Loucy (cell line): ENCODE measurements around the gene DOCK6.

Source experiments
- H2AFZ ChIP-seq: fragments of 200-600 bp; sonication (generic); 2 replicates; pipeline ENCODE4 v1.6.0; 2016; ENCODE audit warnings: antibody characterized with exemption, mild to moderate bottlenecking, low read length, moderate library complexity
- H3F3A ChIP-seq: fragments of 200-600 bp; 2 replicates; pipeline ENCODE4 v1.6.0; 2016; ENCODE audit warnings: antibody characterized with exemption, low read depth, mild to moderate bottlenecking
- H3K27me3 ChIP-seq: fragments of 200-600 bp; sonication (generic); 2 replicates; pipeline ENCODE4 v1.6.1; 2014; ENCODE audit warnings: low read length, mild to moderate bottlenecking; ENCODE audit not compliant: insufficient read depth, poor library complexity, severe bottlenecking
- H3K36me3 ChIP-seq: fragments of 200-600 bp; sonication (generic); 2 replicates; pipeline ENCODE4 v1.6.1; 2016; ENCODE audit warnings: low read length; ENCODE audit not compliant: insufficient read depth
- H3K4me1 ChIP-seq: fragments of 200-600 bp; sonication (generic); 2 replicates; pipeline ENCODE4 v1.5.1; 2014; ENCODE audit warnings: low read length, mild to moderate bottlenecking; ENCODE audit not compliant: insufficient read depth, poor library complexity, severe bottlenecking
- H3K4me2 ChIP-seq: fragments of 200-600 bp; sonication (generic); 2 replicates; pipeline ENCODE4 v1.6.0; 2014; ENCODE audit warnings: antibody characterized with exemption, low read length, low read depth, mild to moderate bottlenecking; ENCODE audit not compliant: poor library complexity, severe bottlenecking
- H3K4me3 ChIP-seq: fragments of 200-600 bp; sonication (generic); 2 replicates; pipeline ENCODE4 v1.5.1; 2014; ENCODE audit warnings: low read length, mild to moderate bottlenecking, mixed read lengths; ENCODE audit not compliant: poor library complexity, severe bottlenecking
- H3K79me2 ChIP-seq: fragments of 200-600 bp; sonication (generic); 2 replicates; pipeline ENCODE4 v1.6.1; 2014; ENCODE audit warnings: low read length; ENCODE audit not compliant: insufficient read depth
- H3K9ac ChIP-seq: fragments of 200-600 bp; sonication (generic); 2 replicates; pipeline ENCODE4 v1.6.0; 2014; ENCODE audit warnings: mild to moderate bottlenecking, low read depth, low read length, moderate library complexity; ENCODE audit not compliant: poor library complexity, severe bottlenecking
- H3K9me2 ChIP-seq: fragments of 200-600 bp; sonication (generic); replicated peaks from 2 replicates; pipeline ENCODE4 v1.6.1; 2016; ENCODE audit warnings: low read depth, low read length, mixed read lengths
- H3K9me3 ChIP-seq: fragments of 200-600 bp; sonication (generic); 2 replicates; pipeline ENCODE4 v1.6.1; 2014; ENCODE audit warnings: mild to moderate bottlenecking, antibody characterized with exemption, low read length, low read depth; ENCODE audit not compliant: insufficient read depth
- H4K20me1 ChIP-seq: fragments of 200-600 bp; sonication (generic); 2 replicates; pipeline ENCODE4 v1.6.0; 2014; ENCODE audit warnings: antibody characterized with exemption, low read length, mild to moderate bottlenecking; ENCODE audit not compliant: insufficient read depth, poor library complexity, severe bottlenecking
- CTCF ChIP-seq: fragments of 200-600 bp; sonication (generic); conservative IDR thresholded peaks from 2 replicates; pipeline ENCODE4 v1.5.1; 2014; ENCODE audit warnings: mild to moderate bottlenecking, antibody characterized with exemption, low read length
- EZH2phosphoT487 ChIP-seq: fragments of 200-600 bp; IDR thresholded peaks from 2 replicates; pipeline ENCODE4 v1.6.1; 2018; ENCODE audit warnings: antibody characterized with exemption, mild to moderate bottlenecking, moderate library complexity, borderline replicate concordance

Gene DOCK6

GRCh38 chr19:11174336-11174735, 88.0 kb downstream of the DOCK6 start:
- Histone ChIP-seq H4K20me1 (no peaks in the 10 kb centered on the region), H3K27me3 (no peaks in the 10 kb centered on the region), H3K79me2 (no peaks in the 10 kb centered on the region), H3F3A (no peaks in the 10 kb centered on the region), H3K9ac (no peak overlapping the region), H2AFZ (no peak overlapping the region), H3K4me3 (no peak overlapping the region), H3K9me3 (no peaks in the 10 kb centered on the region), H3K9me2 (no peaks in the 10 kb centered on the region), H3K4me1 (no peaks in the 10 kb centered on the region), H3K4me2 (no peak overlapping the region), H3K36me3 (no peaks in the 10 kb centered on the region)
- no peak for TF ChIP-seq CTCF
- no peak for TF ChIP-seq EZH2phosphoT487

GRCh38 chr19:11173516-11174155, 88.7 kb downstream of the DOCK6 start:
- H3F3A ChIP-seq: no peaks in the 10 kb centered on the region
- no peaks in the 10 kb centered on the region for H3K9me3 ChIP-seq
- no peaks in the 10 kb centered on the region for H3K27me3 ChIP-seq
- H2AFZ ChIP-seq: no peak overlapping the region
- no peaks in the 10 kb centered on the region for H3K79me2 ChIP-seq
- no peaks in the 10 kb centered on the region for H4K20me1 ChIP-seq
- no peaks in the 10 kb centered on the region for H3K9me2 ChIP-seq
- TF ChIP-seq EZH2phosphoT487: no peak
- no peak for TF ChIP-seq CTCF
- no peaks in the 10 kb centered on the region for H3K36me3 ChIP-seq
- no peak overlapping the region for H3K9ac ChIP-seq
- no peak overlapping the region for H3K4me2 ChIP-seq
- no peak overlapping the region for H3K4me3 ChIP-seq
- no peaks in the 10 kb centered on the region for H3K4me1 ChIP-seq

GRCh38 chr19:11172576-11172975, 89.7 kb downstream of the DOCK6 start:
- no peak overlapping the region for H3K4me3 ChIP-seq
- no peaks in the 10 kb centered on the region for H3K79me2 ChIP-seq
- no peaks in the 10 kb centered on the region for H3K9me2 ChIP-seq
- H3K4me2 ChIP-seq: no peak overlapping the region
- H2AFZ ChIP-seq: no peak overlapping the region
- H3K4me1 ChIP-seq: no peaks in the 10 kb centered on the region
- no peak overlapping the region for H3K9ac ChIP-seq
- no peaks in the 10 kb centered on the region for H3F3A ChIP-seq
- no peaks in the 10 kb centered on the region for H3K27me3 ChIP-seq
- TF ChIP-seq EZH2phosphoT487: no peak
- TF ChIP-seq CTCF: no peak
- no peaks in the 10 kb centered on the region for H3K36me3 ChIP-seq
- H3K9me3 ChIP-seq: no peaks in the 10 kb centered on the region
- H4K20me1 ChIP-seq: no peaks in the 10 kb centered on the region
